ENCODE results near the gene PACSIN1.

PACSIN1 gene

GRCh38 chr6:34565722-34566137 lies 99.9 kb downstream of the PACSIN1 start:
- DNase-seq = no peak

DNA sequence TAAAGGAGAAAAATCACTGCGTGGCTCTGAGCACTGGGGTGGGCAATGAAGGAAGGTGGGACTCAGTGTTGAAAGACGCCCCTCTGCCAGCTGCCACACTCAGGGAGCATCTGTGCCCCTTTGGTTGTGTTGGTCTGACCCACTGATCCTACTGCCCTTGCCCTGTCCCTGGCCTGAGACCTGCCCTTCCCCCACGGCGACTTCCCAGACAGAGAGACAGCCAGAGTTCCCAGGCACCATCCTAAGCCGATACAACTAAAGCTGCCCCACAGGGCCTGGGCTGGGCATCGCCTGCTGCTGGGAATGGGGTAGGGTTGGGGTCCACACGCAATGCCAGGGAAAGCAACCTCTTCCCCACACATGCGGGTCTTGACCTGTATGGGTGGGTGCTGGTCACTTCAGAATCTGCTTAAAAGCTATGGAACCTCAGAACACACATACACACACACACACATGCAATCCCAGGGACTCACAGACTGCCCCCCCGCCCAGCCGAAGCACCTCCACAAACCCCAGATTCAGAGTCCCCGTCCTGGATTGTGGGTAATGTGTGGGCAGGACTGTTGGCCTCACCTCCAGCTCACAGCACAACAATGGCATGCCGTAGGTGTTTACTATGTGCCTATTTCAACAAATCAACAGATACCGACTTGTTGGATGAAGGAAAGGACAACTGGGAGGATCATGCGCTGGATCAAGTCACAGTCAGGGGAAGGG lies 101.1 kb downstream of the PACSIN1 start:
- no peak for DNase-seq

DNA sequence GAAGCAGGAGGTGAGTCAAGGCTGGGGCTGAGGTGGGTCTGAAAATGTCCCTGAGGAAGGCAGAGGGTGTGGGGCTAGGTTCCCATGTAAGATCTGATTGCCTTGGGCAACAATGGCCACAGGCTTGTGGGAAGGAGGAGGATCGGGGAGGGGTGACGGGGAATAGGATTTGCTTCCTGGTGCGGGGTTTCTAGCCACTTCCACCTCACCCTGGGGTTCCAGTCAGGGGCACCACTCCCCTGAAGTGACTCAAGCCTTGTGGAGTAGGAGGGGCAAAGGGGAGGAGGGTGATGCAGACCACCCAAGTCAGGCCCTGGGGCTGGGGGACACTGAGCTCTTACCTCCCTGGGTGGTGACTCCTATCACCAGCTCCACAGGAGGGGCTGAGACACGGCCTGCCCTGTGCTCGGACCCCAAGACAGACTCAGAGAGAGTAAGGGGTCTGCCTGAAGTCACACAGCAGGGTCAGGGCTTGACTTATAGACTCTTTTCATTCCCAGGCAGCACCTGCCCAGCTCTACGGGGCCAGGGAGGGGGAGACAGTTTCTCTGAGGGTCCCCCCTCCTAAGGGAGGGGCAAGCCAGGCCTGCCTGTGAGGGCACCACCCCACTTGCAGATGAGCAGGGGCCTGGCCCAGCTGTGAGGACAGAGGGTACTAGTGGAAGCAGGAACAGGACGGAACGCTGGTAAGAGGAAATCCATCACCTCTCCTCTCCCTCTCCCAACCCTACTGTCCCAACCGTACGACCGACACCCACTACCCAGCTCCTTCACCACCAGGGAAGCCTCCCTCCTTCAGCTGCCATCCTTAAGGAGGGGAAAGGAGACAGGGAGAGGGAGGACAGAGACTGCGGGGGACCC lies 102.7 kb downstream of the PACSIN1 start:
- DNase-seq = no peak

DNA sequence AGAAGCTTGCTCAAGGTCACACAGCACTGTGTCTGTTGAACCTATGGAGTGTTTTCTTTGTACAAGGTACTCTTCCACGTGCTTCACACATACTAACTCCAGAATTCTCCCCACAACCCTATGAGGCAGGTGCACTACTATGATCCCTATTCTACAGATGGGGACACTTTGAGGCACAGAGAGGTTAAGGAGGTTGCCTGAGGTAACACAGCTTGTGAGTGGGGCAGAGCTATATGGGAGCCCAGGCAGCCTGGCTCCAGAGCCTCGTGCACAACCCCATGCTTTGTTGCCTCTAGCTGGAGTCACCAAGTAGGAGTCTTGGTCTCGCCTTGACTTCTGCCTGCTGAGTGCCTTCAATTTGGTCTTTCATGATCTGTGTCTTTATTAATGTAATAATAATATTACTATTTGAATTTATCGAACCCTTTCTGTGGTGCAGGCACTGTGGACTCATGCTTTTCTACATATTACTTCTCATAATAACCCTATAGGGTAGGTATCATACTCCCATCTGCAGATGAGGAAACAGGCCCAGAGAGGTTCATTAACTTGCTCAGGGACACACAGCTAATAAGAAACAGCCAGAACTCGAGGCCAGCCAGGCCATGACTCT lies 103.6 kb downstream of the PACSIN1 start:
- DNase-seq = no peak

DNA sequence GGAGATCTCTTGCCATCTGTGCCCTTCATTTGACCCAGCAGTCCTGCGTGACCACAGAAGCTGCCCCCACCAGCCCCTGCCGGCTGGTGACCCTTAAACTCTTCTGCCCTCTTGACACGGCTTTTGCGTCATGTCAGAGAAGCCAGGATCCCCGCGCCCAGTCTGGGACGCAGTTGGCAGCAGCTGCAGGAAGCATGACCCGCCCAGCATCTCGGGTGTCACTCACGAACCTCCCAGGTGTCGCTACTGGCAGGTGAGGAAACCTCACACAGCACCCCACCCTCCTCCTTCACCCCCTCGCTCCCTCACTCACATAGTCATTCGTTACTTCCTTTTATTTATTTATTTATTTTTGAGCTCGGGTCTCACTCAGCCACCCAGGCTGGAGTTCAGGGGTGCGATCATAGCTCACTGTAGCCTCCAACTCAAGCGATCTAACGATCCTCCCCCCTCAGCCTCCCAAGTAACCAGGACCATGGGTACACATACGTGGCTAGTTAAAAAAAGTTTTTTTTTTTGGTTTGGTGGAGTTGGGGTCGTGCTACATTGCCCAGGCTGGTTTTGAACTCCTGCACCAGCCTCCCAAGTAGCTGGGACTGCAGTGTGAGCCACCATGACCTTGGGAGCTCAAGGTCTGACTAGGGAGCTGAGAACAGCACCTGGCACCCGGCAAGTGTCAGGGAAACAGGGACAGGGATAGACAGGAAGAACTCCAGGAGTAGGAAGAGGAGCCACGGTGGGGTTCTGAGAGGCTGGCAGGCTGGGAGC lies 104.4 kb downstream of the PACSIN1 start:
- no peak for DNase-seq

DNA sequence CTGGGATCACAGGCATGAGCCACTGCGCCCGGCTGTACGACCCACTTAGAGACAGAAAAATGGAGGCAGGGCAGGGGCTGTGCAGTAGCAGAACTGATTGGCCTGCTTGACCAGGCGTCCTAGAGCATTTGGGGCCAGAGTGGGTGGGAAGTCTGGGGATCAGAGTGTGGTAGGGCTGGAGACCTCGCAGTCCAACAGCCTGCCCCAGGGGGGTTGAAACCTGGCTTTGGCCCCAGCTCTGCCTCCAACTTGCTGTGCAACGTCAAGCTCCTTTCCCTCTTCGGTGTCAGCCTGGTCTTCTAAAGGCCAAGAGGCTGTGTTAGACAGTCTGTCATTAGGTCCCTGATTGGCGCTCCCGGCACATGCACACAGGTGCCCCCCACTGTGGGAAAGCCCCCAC lies 105.5 kb downstream of the PACSIN1 start:
- DNase-seq = no peak

DNA sequence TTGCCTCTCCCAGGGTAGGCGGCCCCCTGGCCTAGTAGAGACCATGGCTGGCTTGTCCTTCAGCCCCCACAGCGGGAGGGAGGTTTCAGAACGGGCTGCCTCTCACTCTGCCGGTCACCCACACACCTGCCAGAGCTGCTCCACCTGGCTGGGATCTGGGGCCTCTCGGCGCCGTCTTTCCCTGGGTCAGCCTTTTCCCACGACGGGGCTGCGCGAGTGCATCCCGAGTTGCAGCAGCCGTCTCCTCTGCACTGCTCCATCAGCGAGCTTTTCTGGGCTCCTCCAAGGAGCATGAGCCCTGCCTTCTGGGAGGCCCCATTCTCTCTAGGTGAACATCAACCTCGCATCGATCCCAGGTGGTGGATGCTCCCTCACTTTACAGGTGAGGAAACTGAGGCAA lies 106.1 kb downstream of the PACSIN1 start:
- no peak for DNase-seq

DNA sequence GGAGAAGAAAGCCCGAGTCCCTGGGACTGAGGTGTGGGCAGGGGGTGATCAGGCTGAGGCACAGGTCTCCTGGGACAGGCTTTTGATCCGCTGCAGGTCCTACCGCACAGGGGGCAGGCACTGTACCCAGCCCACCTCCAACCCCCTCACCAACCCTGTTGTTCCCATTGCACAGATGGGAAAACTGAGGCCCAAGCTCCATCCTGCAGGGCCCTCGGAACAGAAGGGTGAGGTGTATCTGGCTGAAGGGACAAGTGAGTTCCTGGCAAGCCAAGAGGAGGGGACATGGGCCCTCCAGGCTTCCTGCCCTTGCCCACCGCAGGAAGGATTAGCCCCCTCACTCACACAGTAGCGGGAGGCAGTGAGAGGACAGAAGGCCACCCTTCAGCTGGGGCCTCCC lies 106.7 kb downstream of the PACSIN1 start:
- no peak for DNase-seq

DNA sequence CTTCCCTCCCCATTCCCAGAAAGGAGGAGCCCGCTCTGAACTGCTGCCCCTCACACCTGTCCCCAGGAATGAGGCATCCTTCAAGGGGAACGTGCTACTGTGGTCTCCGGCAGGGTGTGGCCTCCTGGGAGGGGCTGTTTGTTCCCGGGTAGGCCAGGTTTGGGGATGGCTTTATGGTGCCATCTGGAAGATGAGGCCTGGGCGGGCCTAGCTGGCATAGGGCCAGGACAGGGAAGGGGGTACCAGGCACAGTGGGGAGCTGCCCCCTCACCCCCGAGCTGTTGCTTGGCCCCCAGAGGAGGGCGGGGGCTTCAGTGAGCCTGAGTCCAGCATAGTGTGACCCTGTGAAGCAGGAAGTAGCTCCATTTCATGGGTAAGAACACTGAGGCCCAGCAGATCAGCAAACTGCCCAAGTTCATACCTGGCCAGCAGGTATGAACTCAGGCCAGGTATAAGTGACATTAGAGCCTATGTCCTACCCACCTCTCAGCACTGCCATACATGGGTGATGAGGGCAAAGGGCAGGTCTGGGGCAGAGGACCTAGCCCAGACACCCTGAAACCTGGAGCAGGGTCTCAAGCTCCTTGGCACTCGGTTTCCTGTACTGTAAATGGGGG lies 107.8 kb downstream of the PACSIN1 start:
- no peak for DNase-seq

DNA sequence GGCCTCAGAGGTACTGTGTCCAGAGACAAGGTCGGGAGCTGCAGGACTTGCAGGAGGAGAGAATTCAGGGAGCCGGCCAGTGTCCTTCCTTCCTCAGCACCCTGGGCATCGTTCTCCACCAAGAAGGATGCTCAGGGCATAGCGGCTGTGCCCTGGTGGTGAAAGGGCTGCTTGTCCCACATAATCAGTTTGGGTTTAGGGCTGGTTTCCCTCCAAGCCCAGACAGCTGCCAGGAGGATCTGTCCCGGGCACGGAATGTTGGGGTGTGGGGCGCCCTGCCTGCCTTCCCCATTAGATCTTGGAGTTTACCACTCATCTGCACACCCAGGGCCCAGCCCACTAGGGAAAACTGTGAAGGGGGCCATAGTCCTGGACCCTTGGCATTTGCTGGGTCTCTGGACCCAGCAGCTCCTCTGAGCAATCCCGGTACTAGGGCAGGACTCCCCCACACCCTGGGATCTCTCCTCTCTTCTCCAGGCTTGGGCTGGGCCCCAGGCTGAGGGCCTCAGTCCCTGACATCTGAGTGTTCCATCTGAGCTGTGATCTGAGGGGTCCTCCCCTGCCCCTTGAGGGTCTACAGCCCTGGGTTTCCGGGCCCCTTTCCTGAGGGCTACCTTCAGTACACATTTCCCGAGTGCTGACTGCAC lies 108.9 kb downstream of the PACSIN1 start:
- DNase-seq = no peak

DNA sequence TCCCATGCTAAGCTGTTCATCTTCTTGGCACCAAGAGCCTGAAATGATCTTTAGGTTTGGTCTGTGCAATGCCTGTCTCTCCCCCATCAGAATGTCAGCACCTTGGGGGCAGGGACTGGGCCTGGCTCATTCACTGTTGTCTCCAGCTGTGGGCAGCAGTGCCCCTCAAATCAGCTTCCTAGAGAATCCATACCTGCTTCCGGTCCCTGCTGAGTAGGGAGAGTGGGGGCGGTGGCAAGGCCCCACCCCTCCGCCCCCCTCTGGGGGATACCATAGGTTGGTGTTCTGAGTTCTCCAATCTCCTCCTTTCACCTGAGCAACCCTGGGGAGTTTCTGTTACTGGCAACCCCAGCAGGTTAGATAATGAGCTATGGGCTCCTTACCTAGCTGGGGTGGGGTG lies 109.5 kb downstream of the PACSIN1 start:
- no peak for DNase-seq

DNA sequence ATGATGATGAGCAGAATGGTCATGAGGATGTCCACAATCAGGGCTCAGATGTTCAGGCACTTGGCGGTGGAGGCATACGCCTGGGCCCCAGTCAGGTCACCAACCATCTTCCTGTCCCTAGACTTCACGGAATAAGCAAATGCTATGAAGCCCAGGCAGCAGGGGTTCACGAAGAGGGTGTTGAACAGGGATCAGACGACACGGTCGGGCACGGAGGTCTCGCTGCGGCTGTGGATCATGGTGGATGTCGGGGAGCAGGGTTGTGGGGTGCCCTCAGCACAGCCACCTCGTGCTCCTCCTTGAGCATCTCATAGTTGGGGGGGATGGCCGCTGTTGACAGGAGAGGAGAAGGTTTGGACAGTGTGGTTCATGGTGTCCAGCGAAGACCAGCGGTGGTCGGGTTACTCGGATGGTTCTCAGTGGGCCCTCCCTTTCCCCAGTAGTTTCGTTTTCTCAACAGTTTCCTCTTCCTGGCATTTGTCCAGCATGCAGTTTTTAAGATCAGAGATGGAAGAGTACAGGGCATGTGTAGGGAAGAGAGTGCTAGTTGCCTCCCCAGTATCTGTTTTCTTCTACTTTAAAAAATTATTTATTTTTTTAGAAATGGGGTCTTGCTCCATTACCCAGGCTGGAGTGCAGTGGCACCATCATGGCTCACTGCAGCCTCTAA lies 110.5 kb downstream of the PACSIN1 start:
- no peak for DNase-seq

GRCh38 chr6:34578445-34579262 lies 112.8 kb downstream of the PACSIN1 start:
- no peak for DNase-seq

DNA sequence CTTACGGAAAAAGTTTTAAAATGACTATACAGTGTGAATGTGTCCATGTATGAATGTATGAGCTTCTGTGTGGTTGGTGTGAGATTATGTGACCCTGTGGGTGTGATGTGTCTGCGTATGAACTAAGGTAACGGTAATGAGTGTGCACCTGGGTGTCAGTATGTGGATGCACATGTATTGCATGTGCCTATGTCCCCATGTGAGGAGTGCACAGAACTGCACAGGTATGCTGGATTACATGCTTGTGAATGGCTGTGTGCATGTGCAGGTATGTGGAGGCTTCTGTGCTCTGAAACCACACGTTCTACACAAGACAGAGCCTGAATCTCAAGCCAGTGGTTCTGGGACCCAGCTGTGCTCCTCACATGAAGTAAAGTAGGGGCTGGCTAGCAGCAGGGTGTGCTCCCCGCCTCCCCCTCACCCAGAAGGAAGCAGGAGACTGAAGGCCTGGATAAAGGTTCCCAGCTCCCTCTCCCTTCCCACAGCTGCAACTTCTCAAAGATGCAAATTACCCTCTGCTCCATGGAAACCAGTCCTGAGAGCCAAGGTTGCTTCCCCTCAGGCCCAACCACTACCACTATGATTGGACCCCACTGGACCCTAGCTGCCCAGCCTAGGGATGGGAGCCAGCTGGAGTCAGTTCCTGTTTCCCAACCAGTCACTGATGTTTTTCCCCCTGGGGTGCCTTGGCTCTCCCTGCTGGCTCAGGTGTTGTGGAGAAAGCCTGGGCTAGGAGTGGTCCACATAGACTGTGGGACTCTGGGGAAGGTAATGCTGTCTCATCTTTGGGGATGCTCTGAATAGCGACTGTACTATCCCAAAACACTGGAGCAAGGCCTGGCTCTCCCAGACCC lies 115.1 kb downstream of the PACSIN1 start:
- no peak for DNase-seq

DNA sequence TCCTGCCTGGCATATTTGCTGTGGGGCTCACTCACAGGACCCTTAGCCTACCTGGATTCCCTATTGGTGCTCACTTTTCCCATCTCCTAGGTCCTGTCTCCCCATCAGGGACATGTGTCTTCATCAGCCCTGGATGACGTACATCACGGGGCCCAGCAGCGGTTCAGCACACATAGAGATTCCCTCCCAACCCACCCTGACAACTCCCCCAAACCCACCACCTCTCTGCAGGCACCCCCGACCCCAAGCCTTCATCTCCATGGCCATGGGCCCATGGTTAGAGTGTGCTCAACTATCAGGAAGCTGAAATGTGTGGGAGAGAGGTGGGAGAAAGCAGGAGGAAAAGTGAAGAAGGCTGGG lies 115.7 kb downstream of the PACSIN1 start:
- no peak for DNase-seq

DNA sequence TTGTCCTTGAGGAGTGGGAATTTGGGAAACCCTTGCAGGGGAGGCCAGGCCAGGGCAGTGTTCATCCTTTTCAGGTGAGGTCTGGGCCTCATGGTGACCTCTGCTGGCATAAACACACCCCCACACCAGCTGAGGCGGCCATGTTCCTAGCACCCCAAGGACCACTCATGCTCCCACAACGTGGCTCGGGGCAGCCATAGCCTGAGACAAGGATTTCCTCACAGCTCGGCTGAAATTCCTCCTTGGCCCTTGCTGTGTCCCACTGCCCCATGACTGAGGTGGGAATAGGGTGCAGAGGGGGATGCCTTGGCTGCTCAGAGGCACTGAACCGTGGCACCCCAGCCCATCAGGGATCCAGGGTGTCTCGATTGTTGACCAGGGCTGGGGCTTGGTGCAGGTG lies 117.6 kb downstream of the PACSIN1 start:
- no peak for DNase-seq

- DNase-seq = no peak
Measured at GRCh38 chr6:34583861-34584604, 118.2 kb downstream of the PACSIN1 start.

DNA sequence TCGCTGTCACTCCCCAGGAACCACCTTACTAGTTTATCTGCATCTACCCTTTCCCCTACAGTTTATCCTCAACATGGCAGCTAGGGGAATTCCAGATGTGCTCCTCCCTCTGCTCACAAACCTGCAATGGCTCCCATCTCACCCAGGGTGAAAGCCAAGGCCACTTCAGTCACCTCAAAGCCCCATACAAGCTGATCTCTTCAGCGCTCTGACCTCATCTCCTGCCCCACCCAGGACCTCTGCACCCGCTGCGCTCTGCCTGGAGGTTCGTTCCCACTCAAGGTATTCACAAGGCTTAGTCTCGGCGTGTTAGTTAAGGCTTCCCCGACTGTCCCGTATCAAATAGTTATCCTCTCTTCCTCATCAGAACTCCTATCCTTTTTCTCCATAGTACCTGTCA lies 118.8 kb downstream of the PACSIN1 start:
- DNase-seq = no peak
